ENCODE data around the gene BICDL1.
"Not testable (repeated sequence)": the region's sequence is repeated elsewhere in the genome, so short reads cannot be mapped to it uniquely, and the experiment has no call there.

Gene BICDL1

GRCh38 chr12:120006258-120006975, 17.4 kb downstream of the BICDL1 start:
- DNase-seq = peak; percentile 3 to 46

GRCh38 chr12:120007272-120007671, 18.2 kb downstream of the BICDL1 start:
- peak; percentile 76 to 86 for DNase-seq

- DNase-seq = peak; percentile 16 to 60
Observed at GRCh38 chr12:120010661-120011230, 21.7 kb downstream of the BICDL1 start.

- DNase-seq = peak; percentile 88 to 95
Observed at GRCh38 chr12:120012067-120012621, 23.1 kb downstream of the BICDL1 start.

GRCh38 chr12:120013659-120014380, 24.8 kb downstream of the BICDL1 start:
- DNase-seq = peak; percentile 71 to 90

GRCh38 chr12:120014381-120014735, 25.3 kb downstream of the BICDL1 start:
- not testable (repeated sequence) for DNase-seq

GRCh38 chr12:120015313-120015712, 26.3 kb downstream of the BICDL1 start:
- peak; percentile 42 to 77 for DNase-seq

- DNase-seq = not testable (repeated sequence)
Observed at GRCh38 chr12:120016199-120016598, 27.2 kb downstream of the BICDL1 start.

GRCh38 chr12:120019197-120019596, 30.2 kb downstream of the BICDL1 start:
- no peak for DNase-seq

GRCh38 chr12:120019938-120020337, 30.9 kb downstream of the BICDL1 start:
- no peak for DNase-seq

- no peak for DNase-seq
Observed at GRCh38 chr12:120024193-120024592, 35.2 kb downstream of the BICDL1 start.

GRCh38 chr12:120025640-120026039, 36.6 kb downstream of the BICDL1 start:
- DNase-seq = no peak

GRCh38 chr12:120032242-120032641, 43.2 kb downstream of the BICDL1 start:
- DNase-seq = no peak

GRCh38 chr12:120037851-120038250, 48.8 kb downstream of the BICDL1 start:
- no peak for DNase-seq

GRCh38 chr12:120039711-120040110, 50.7 kb downstream of the BICDL1 start:
- DNase-seq = no peak

GRCh38 chr12:120041386-120042231, 52.6 kb downstream of the BICDL1 start:
- peak; percentile 58 to 66 for DNase-seq

GRCh38 chr12:120045367-120045766, 56.3 kb downstream of the BICDL1 start:
- DNase-seq = not testable (repeated sequence)

GRCh38 chr12:120047072-120047471, 58.0 kb downstream of the BICDL1 start:
- DNase-seq = no peak

GRCh38 chr12:120048263-120048662, 59.2 kb downstream of the BICDL1 start:
- DNase-seq = peak in 1 of 2 donors; percentile 45

GRCh38 chr12:120049426-120049825, 60.4 kb downstream of the BICDL1 start:
- DNase-seq = no peak

- no peak for DNase-seq
Observed at GRCh38 chr12:120051535-120051934, 62.5 kb downstream of the BICDL1 start.

GRCh38 chr12:120054293-120054692, 65.3 kb downstream of the BICDL1 start:
- no peak for DNase-seq

Measured in CD4-positive, alpha-beta T cell treated with Interferon alpha-2 for 1 hour (primary cell).